ENCODE results near the gene BDH2.

Gene BDH2

DNA sequence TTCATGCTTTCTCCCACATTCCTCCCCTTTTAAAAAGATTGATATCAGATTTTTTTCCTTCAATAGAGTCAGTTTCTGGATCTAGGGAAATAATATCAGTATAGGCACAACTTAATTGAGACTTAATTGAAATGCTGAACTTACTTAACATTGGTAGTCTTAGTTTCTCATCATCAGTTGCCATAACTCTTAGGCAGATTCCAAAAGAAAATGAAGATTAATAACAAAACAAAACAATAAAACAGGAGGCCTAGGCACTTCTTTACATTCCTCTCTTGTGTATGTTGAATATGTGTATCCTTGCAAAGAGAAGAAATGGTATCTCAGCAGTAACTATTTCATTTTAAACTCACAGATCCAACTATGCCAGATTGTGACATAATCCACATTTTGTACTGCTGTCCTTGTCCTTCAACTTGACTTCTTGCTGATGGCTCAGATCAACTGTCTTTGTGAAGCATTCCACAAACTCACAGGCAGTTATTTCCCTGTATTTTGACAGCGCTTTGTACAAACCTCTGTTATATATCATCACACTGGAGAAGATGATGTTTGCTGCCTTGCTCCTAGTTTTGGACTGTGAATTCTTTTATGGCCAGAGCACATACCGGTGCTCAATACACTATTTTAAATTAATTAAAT lies 14.0 kb downstream of the BDH2 start:
- DNase-seq (ENCODE audit: low spot score), result no peak

DNA sequence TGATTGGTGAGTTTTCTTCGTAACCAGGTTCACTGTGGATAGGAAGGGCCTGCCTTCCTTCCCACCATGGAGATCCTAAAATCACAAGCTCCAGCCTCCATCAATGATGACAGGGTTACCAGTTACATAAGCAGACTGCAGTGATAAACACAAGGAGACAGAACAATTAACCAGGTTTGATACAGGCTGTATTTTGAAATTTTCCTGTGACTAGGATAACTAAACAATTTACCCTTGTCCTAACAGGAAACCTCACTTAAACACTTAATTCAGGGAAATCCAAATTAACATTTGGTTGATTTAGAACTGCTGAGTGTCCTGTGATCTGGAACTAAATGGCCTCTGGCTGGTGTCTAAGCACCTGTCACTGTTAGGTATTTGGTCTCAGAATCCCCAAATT lies 20.0 kb downstream of the BDH2 start:
- DNase-seq (ENCODE audit: low spot score), result no peak

DNA sequence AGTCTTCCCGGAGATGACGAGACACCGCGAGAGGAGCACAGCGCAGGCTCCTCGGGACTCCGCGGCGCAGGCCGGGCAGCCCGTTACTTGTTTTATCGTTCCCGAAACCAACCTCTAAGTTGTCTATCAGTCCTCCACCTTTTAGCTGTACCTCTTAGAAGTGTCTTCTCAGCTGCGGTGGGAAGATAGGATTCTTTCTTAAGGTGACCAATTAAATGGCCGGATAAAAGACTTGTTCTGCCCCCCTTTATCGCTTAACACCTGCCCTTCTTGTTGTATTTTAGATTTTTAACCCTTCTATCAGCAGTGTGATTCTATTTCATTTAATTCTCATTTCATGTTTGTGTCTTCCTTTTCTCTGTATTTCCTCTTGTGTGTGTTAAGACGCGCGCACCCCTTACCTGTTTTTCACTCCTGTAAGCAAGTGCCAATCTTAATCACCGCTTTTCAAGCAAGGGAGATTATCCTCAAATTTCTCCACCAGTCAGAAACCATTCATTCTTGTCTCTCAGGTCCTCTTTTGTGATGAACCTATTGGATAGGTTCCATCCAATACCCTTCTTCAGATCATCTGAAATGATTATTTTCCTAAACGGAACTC lies 22.8 kb downstream of the BDH2 start, which contains the start of gene SLC9B2:
Gene SLC9B2 (minus strand): TSS at position 15 of the 601 bp plus-strand sequence. CDS start 9,211 bp downstream, outside the sequence.
- no peak for DNase-seq (ENCODE audit: low spot score)

- DNase-seq (ENCODE audit: low spot score), result peak; percentile 67
Measured at GRCh38 chr4:103075894-103076746, 23.5 kb downstream of the BDH2 start.

DNA sequence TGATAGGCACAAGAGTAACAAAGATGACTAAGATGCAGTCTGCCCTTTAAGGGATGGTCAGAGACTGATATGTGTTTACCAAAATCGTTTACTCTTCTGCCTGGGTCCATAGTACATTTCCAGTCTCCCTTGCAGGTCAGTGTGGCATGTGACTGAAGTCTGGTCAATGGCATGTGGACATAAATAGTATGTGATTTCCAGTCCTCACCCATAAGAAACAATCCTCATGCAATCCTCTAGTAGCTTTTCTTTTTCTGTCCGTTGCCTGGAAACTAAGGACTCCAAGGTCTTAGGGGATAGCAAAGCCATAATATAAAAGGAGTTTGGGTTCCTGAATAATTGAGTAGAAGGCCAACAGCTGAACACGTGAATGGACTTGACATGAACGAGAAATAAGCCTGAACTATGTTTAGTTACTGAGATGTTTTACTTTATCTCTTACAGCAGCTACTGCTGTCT lies 24.2 kb downstream of the BDH2 start:
- DNase-seq (ENCODE audit: low spot score), result peak; percentile 26

- no peak for DNase-seq (ENCODE audit: low spot score)
Measured at GRCh38 chr4:103074744-103075434, 24.7 kb downstream of the BDH2 start.

- DNase-seq (ENCODE audit: low spot score), result no peak
Measured at GRCh38 chr4:103073792-103074438, 25.7 kb downstream of the BDH2 start.

DNA sequence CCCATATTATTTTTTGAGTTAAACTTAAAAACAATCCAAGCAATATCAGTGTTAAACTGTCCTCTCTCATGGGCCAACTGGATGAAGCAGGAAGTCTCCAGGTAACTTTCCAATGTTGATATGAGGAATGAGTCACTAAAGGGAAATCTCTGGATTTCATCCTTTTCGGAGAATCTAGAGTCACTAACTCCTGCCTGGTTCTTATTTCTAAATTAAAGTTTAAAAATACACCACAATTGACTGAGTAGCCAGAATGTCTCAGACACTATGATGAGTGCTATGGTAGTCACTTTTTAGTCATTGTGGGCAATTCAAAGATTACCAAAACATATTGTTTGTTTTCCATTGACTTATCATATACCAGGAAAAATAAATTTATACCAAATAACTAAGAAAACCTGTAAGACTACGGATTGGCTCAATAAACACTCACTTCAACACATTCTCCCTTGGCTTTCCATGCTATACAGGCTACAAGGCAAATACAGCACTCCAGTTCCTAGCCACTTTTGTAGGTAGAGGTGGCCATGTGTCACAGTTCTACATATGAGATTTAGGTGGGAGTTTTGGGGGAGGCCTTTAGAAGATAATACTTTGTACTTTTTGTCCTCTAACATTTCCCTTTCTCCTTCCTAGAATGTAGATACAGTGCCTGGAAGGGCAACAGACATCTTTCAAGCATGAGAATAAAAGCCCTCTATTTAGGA lies 31.6 kb downstream of the BDH2 start:
- DNase-seq (ENCODE audit: low spot score), result peak; percentile 55

DNA sequence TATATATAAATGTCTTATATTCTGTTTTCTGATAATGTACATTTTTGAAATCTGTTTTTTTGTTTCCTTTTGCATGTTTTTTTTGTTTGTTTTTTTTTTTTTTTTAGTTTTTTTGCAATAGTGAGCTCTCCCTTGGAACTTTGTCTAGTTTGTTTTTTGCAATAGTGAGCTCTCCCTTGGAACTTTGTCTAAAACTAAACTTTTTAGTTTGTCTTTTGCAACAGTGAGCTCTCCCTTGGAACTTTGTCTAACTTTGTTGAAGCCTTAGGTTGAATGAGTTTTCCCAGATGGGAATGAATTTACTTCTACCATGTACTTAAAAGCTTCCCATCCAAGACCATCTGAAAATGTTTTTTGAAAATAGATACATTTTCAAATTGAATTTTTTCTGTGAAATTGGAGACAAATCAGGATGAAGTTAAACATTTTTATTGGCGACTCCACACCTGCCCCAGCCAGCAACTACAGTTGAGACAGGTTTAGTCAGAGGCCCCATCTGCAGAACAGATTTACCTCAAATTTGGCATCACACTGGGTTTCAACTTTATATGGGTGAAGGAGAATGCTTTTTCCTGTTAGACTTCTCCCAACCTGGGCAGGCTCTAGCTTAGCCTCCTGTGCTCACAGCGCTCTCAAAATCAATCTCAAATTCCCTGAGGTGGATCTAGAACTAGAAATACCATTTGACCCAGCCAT lies 39.0 kb downstream of the BDH2 start:
- no peak for DNase-seq (ENCODE audit: low spot score)

- no peak for DNase-seq (ENCODE audit: low spot score)
Measured at GRCh38 chr4:103054030-103054429, 45.6 kb downstream of the BDH2 start.

- no peak for DNase-seq (ENCODE audit: low spot score)
Measured at GRCh38 chr4:103052779-103053178, 46.9 kb downstream of the BDH2 start.

DNA sequence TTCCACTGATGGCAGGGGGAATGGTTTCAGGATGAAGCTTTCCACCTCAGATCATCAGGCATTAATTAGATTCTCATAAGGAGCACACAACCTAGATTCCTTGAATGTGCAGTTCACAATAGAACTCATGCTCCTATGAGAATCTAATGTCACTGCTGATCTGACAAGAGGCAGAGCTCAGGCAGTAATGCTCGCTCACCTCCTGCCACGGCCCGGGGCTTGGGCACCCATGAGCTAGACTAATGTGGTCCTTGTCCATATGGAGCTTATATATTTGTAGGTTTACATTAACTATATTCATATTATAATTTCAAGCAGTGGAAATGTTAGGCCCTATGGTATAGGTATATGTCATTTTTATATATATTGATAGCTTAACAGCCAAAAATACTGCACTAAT lies 47.5 kb downstream of the BDH2 start:
- DNase-seq (ENCODE audit: low spot score), result no peak

- DNase-seq (ENCODE audit: low spot score), result no peak
Measured at GRCh38 chr4:103050736-103051436, 48.7 kb downstream of the BDH2 start.

- DNase-seq (ENCODE audit: low spot score), result peak; percentile 35
Measured at GRCh38 chr4:103046416-103047290, 53.0 kb downstream of the BDH2 start.

DNA sequence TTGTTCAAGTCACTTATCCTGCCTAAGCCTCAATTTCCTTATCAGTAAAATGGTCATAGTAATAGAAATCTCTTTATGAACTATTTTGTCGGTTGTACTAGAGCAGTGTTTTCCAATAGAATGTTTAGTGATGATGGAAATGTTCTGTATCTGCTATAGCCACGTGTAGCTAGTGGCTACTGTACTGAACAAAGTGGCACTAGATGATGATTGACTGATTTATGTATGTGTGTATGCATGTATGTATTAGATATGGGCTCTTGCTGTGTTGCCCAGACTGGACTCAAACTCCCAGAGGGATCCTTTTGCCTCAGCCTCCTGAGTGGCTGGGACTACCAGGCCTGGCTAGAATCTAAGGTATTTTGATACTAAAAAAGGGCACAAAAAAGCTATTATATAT lies 55.5 kb downstream of the BDH2 start:
- no peak for DNase-seq (ENCODE audit: low spot score)

GRCh38 chr4:103036169-103036568 lies 63.5 kb downstream of the BDH2 start:
- no peak for DNase-seq (ENCODE audit: low spot score)

GRCh38 chr4:103032574-103032973 lies 67.1 kb downstream of the BDH2 start:
- peak; percentile 6 for DNase-seq (ENCODE audit: low spot score)

GRCh38 chr4:103030791-103031190 lies 68.8 kb downstream of the BDH2 start:
- DNase-seq (ENCODE audit: low spot score), result no peak

DNA sequence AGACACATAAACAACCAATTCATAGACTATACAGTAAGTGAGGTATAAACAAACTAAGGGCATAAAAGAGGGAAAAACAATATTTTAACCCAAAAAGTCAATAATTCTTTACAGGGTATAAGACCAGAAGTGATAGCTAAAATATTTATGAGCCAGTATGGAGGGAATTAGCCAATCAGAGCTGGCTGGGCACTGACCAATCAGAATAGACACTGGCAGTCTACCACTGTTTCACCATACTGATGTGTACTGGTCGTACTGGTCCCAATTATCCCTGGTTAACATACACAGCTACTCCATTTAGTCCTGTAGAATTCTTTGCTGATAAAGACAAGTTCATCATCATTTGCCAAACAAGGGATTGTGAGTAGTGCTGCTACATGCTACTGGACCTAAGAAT lies 70.3 kb downstream of the BDH2 start:
- no peak for DNase-seq (ENCODE audit: low spot score)

Measured in kidney capillary endothelial cell (primary cell).